GM18520 (cell line): ENCODE results near the gene MARF1.
"Not testable (repeated sequence)": the region's sequence is repeated elsewhere in the genome, so short reads cannot be mapped to it uniquely, and the experiment has no call there.

Experiments used
- ATAC-seq: cut with Tn5 transposase; IDR thresholded peaks from one replicate; pipeline ENCODE4 v1.9.1; 2021; ENCODE audit not compliant: unreplicated experiment

The MARF1 gene

DNA sequence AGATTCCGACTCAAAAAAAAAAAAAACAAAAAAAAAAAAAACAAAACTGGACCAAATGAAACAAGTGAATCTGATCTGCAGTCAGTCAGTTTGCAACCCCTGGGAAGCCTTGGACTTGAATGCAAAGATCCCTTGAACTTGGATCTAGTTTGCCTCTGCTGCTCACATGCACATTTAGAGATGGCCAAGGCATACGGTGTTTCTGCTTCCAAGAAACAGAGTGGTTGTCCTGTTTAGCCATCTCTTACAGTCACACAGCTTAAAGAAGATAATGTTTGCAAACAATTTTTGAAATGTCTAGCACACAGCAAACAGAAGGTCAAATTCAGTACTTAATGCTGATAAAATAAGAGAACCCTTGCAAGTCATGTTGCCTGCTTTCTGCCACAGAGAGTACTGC is 11.6 kb upstream of the MARF1 start:
- no peak for ATAC-seq

DNA sequence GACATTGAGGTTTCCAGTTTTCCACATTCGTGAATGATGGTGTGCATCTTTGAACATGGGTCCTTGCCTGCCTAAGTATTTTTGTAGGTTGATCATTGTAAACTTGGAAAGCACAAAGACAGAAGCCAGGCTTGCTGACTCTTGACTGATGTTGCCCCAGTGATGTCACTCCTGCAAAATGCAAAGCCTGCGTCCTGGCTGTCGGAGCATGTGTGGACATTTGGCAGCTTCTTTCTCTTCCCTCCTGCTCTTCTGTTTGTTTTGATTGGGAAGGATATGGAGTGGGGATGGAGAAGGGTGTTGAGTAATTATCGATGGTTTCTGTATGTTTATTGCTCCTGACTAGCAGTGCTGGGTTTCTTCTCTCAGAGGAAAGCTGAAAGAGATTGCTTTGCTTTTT is 10.3 kb upstream of the MARF1 start:
- no peak for ATAC-seq

DNA sequence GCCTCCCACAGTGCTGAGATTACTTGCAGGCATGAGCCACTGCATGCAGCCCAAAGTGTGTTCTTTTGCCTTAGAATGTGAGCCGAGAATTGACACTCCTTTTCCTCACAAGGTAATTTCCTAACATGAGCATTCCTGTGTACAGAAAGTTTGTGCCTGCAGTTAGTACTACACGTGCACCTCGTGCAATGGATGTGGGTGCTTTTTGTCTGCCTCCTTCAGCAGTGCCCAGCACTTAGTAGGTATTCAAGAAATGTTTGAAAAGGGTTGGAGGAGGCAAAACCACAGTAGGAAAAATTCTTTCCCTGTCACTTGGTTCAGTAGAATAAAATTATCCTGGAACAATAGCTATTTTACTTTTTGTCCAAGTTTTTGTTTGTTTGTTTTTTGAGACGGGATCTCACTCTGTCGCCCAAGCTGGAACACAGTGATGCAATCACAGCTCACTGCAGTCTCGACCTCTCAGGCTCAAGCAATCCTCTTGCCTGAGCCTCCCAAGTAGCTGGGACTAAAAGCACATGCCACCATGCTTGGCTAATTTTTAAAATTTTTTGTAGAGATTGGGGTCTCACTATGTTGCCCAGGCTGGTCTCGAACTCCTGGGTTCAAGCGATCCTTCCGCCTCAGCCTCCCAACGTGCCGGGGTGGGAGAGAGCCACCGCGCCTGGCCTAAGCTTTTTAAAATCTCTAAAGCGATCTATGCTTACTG is 9.5 kb upstream of the MARF1 start:
- ATAC-seq: no peak

GRCh38 chr16:15650698-15651171 is 7.8 kb upstream of the MARF1 start:
- ATAC-seq: no peak

GRCh38 chr16:15650019-15650697 is 7.2 kb upstream of the MARF1 start, which contains the start of gene NDE1:
NDE1 (plus strand) TSS chr16:15650245; CDS start chr16:15664779, 14,534 bp downstream.
- ATAC-seq: peak; percentile 84

DNA sequence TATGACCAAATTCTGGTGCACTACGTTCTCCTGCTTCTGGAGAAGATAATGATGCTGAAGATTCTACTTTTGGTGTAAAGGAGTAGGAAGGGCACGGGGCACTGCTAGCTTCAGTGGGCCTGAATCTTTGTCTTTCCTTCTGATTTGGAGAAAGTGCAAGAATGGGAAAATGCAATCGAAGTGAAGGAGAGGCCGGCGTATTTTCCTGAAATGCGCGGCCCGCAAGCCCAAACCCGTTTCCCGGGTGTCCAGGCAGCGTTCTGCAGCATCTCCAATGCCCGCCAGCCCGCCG is 6.7 kb upstream of the MARF1 start:
- no peak for ATAC-seq

- ATAC-seq: not testable (repeated sequence)
These were observed 6.4 kb upstream of the MARF1 start for GRCh38 chr16:15649311-15649710.

- no peak for ATAC-seq
These were observed 5.3 kb upstream of the MARF1 start for GRCh38 chr16:15648135-15648730.

GRCh38 chr16:15647294-15648014 is 4.5 kb upstream of the MARF1 start:
- no peak for ATAC-seq

GRCh38 chr16:15646557-15647293 is 3.8 kb upstream of the MARF1 start:
- ATAC-seq: not testable (repeated sequence)

- ATAC-seq: not testable (repeated sequence)
These were observed 2.1 kb upstream of the MARF1 start for GRCh38 chr16:15644962-15645465.

GRCh38 chr16:15644267-15644961 is 1.5 kb upstream of the MARF1 start:
- no peak for ATAC-seq

DNA sequence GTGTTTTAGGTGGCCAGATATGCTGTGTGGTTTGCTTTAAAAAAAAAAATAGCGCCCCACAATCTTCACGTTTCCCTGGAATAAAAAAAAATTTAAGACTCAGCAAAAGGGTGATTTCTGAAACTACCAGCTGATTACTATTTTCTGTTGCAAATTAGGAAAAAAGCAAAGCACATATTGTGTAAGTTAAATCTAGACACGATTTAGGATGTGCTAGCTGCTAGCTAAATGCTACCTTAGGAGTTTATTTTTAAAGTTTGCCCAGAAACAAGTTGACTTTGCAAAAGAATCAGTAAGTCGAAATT is 944 bp upstream of the MARF1 start:
- ATAC-seq: no peak

- no peak for ATAC-seq
These were observed 352 bp downstream of the MARF1 start for GRCh38 chr16:15642557-15643047.

DNA sequence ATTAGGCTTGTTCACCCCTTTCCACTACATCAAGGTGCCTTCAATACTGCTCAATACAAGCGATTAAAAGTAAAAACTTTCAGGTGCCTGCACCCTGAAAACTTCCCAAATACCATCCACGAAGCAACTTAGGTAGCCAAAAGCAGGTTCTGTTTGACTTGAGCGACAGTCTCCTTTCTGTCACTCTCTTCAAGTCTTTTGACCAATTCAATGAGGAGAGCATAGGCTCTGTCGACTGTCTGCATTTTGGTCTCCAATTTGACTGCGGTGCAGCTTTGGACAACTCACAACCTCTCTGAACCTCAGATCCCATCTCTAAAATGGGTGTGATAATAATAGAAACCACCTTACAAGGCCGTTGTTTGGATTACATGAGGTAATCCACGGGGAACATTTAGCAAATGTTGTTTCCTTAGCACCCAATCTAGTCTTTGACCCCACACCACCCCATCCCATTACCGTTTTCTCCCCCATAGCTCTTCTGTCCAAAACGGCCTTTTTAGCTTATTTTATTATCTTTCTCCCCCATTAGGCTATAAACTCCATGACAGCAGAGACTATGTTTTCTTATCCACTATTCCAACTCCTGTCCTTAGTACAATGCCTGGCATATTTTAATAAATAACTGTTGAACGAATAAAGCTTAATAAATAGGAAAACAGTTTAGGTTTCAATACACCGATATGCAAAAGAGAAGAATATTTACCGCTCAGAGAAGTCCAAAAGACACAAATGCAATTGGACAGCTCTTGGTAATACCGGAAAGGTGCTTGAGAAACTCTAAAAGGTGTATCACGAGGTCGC is 999 bp downstream of the MARF1 start:
- no peak for ATAC-seq

DNA sequence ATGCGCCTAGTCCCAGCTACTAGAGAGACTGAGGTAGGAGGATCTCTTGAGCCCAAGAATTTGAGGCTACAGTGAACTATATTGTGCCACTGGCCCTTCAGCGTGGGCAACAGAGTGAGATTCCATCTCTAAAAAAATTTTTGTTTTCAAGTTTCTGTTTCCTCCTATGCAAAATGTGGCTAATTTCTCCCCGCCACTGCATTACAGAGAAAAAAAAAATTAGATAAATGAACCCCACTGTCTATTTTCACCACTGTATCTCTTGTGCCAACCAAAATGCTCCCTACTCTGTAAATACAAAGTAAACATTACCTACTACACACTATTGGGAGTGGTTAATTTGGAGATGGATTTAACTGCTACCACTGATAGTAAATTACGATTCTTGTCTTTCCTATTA is 2.0 kb downstream of the MARF1 start:
- no peak for ATAC-seq

DNA sequence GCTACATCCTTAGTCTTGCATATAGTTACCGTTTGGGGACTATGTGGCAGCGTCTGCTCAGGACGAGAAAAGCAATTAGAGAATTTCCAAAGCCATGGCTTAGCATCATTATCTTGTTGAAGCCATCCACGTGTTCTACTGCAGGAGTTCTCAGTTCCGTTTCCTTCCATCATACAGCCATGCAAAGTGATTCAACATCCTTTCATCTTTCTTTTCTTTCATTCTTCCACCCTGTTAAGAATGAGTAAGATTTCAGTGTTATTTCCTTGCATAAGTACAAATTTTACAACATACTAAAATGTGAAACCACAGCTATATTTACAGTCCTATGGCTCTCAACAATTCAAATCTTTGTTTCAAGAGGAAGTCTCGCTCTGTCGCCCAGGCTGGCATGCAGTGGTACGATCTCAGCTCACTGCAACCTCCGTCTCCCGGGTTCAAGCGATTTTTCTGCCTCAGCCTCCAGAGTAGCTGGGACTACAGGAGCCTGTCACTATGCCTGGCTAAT is 3.8 kb downstream of the MARF1 start:
- ATAC-seq: no peak

DNA sequence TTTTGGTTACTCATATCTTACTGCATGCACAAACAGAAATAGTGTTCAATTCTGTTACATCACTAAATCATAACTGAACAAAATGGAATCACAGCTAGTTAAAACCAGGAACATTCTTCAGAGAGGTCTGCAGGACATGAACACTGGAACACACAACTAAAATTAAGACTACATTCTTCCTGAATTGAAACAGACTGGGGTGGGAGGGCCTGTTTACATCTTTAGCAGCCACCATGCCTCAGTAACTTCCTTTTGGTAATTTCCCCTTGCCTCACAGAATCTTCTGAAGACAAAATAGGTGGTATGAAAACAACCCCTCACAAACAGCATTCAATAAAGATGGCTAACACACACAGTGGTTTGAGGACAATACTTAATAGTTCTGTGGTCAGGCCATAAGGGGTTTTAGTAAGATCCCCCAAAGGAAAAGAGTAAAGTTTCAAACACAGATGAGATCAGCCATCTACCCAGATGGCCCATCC is 6.5 kb downstream of the MARF1 start:
- no peak for ATAC-seq

DNA sequence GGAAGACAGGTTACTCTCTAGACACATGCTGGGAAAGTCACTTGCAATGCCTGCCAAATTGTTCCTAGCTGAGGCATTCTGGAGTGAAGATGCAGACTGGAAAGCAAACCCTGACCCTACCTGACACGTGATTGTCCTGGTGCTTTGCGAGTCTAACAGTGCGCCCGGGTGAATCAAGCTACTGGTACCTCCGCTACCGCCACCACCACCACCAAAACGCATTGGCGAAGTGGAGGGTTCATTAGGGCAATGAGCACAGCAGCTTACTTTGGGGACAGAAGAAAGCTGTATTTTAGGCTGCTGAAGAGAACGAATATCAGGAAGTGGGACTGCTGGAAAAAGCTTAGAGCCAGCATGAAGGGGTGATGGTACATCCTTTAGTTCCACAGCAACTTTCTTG is 7.0 kb downstream of the MARF1 start:
- ATAC-seq: no peak
